Ovary (tissue), 9 donors: ENCODE results near the gene ADRM1. TPM values are rescaled to one million over a fixed set of nuclear protein-coding genes. Genes with fewer than 3 reads are reported as not detected.

Experiments used
- DNase-seq, 5 donors: peaks; one replicate each; pipeline ENCODE4 v3.0.0-alpha.2; 2019 to 2020
- H3K27ac ChIP-seq, 2 donors: fragments of 200-600 bp; one replicate each; pipeline versions ENCODE4 v1.5.1 to v1.8.0; 2019 to 2022
- H3K27me3 ChIP-seq: fragments of 200-600 bp; one replicate; pipeline ENCODE4 v1.8.0; 2022
- H3K36me3 ChIP-seq: fragments of 200-600 bp; sonication (generic); one replicate; pipeline ENCODE4 v1.5.1; 2019
- H3K4me1 ChIP-seq: one replicate; pipeline ENCODE4 v1.8.1; 2013; ENCODE audit warnings: mild to moderate bottlenecking, moderate library complexity; ENCODE audit not compliant: insufficient read depth
- H3K4me3 ChIP-seq: fragments of 200-600 bp; sonication (generic); one replicate; pipeline ENCODE4 v1.5.1; 2017
- H3K9me3 ChIP-seq, 2 donors: fragments of 200-600 bp in 1 of 2; sonication (generic) in 1 of 2; one replicate each; pipeline versions ENCODE4 v1.5.1 to v1.8.1; 2013 to 2019; ENCODE audit warnings: mild to moderate bottlenecking in 1 of 2, moderate library complexity in 1 of 2
- EP300 ChIP-seq: sonication (generic); formaldehyde crosslinking; IDR thresholded peaks from one replicate; pipeline ENCODE4 v1.6.1; 2017; ENCODE audit warnings: antibody characterized with exemption
- POLR2A ChIP-seq: fragments of 450-650 bp; IDR thresholded peaks from one replicate; pipeline ENCODE4 v1.6.1; 2017; ENCODE audit warnings: antibody characterized with exemption, mild to moderate bottlenecking, moderate library complexity
- WGBS, 3 donors: extraction: QIAGEN DNeasy Blood & Tissue Kit in 1 of 3; methylation state at CpG; one replicate each; pipeline versions ENCODE4 v1.1.5 to v1.1.7; 2013 to 2017; 5-methylcytosine and 5-hydroxymethylcytosine counted together
- intact Hi-C, 4 donors: fragments of 100-400 bp; cut with DNase I; formaldehyde crosslinking; loops; one replicate each; pipeline versions ENCODE4 v1.11.0 to v1.15.1; 2022 to 2023
- polyA plus RNA-seq, 2 donors: library from polyadenylated mRNA; stranded (reverse); fragments of 200-250 nt in 1 of 2; fragments of 350-450 nt in 1 of 2; fragmentation: Illumina TruSeq in 1 of 2; extraction: RNeasy Lipid Tissue Mini Kit (QIAGEN cat#74804) in 1 of 2; gene quantifications; one replicate each; pipeline ENCODE4 v1.2.3, GENCODE V29; 2013 to 2014
- total RNA-seq, 7 donors: library from RNA; depleted of rRNA in 2 of 7; stranded (reverse); fragments of >200 nt in 2 of 7; fragmentation: NEBNext Ultra II Directional in 3 of 7; extraction: Animal tissue kit (Norgen Biotek cat#: 25700) in 3 of 7; gene quantifications; one replicate each; pipeline versions ENCODE4 v1.1.0 to v1.2.4, GENCODE V29; 2016 to 2023
- TF ChIP-seq, protein P1 (sequence below), 3 donors: fragments of 450-650 bp in 2 of 3; fragments of 200-600 bp in 1 of 3; IDR thresholded peaks; one replicate each; pipeline versions ENCODE4 v1.5.1 to v1.8.0; 2016 to 2022; ENCODE audit warnings: antibody characterized with exemption in 3 of 3, mild to moderate bottlenecking in 1 of 3
- donor health status: DM: no; HTN: no; CAD: no; lungs with moderate emphysema.
- donor health status: DM: no; HTN: no; CAD: no.
- donor health status: Bipolar disorder and iron deficiency.
- donor health status: DM: yes; HTN: yes; CAD: no.
- donor health status: DM: no; HTN: no; CAD: no.
- donor health status: DM: yes; HTN: yes; CAD: no.

The ADRM1 gene
- total and polyA plus RNA-seq, 9 donors, result 7.8 to 109 (median 55.2) TPM

DNA sequence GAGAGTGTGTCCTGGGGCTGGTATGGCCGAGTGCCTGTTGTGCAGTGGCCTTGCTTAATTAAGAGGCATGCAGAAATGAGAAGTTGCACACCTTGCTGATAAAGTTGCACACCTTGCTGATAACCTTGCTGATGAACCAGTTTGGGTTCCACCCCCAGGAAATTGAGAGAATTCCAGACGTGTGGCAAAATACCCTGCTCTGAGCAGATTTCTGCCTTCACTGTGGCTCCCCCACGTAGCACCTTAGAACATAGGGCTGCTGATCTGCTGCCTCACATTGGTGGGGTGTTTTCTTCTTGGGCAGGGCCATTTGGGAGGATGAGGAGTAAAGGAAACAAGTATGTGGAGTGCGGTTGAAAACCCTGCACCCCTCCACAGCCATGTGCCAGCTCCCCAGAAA is 22.5 kb upstream of the ADRM1 start:
- TF ChIP-seq, protein P1, sequence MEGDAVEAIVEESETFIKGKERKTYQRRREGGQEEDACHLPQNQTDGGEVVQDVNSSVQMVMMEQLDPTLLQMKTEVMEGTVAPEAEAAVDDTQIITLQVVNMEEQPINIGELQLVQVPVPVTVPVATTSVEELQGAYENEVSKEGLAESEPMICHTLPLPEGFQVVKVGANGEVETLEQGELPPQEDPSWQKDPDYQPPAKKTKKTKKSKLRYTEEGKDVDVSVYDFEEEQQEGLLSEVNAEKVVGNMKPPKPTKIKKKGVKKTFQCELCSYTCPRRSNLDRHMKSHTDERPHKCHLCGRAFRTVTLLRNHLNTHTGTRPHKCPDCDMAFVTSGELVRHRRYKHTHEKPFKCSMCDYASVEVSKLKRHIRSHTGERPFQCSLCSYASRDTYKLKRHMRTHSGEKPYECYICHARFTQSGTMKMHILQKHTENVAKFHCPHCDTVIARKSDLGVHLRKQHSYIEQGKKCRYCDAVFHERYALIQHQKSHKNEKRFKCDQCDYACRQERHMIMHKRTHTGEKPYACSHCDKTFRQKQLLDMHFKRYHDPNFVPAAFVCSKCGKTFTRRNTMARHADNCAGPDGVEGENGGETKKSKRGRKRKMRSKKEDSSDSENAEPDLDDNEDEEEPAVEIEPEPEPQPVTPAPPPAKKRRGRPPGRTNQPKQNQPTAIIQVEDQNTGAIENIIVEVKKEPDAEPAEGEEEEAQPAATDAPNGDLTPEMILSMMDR (IDR thresholded peaks at IDR 0.05), result no peak
- TF ChIP-seq POLR2A (no peak), EP300 (no peak)
- no peaks in the 10 kb centered on the region for H3K9me3 ChIP-seq
- DNase-seq, result no peak
- no peak overlapping the region for H3K27ac ChIP-seq
- peaks cover 1% of the 10 kb centered on the region for H3K4me1 ChIP-seq
- no peaks in the 10 kb centered on the region for H3K27me3 ChIP-seq
- WGBS, 3 donors, result 92 to 96% (median 92%) methylated on average over 4 of the region's 4 CpGs
- no peak overlapping the region for H3K4me3 ChIP-seq
- H3K36me3 ChIP-seq, result no peaks in the 10 kb centered on the region
- intact Hi-C loops, result no loop called here

DNA sequence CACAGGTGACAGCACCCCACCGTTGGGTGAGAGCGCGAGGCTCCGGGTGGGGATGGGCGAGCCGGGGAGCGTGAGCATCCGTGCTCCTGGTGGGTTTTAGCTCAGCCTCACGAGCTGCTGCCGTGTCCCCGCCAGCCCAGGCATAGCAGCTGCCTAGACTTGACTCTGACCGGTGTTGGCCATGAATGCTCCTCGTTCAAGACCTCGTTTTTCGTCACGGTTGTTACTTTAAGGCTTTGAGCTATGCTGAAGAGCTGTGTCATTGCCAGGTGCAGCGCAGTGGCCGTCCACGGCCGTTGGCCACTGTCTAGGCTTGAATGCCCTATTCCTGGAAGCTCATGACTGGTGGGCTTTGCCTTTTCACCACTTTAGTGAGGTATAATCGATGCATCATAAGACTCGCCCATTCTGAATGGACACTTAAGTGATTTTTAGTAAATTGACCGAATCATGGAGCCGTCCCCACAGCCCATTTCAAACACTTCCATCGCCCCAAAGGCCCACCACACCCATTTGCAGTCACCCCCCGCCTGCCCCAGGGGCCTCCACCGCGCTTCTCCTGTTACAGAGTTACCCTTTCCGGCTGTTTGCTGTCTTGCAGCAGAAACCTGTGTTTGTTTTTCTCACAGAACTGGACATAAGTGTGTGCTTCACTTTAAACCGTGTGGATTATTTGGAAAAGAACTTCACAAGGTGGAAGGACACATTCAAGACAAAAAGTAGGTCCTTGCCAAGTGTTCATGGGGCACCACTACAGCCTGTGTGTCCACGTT is 21.4 kb upstream of the ADRM1 start:
- no peak for DNase-seq
- Histone ChIP-seq H3K9me3 (no peaks in the 10 kb centered on the region), H3K36me3 (no peaks in the 10 kb centered on the region), H3K27ac (no peak overlapping the region), H3K4me1 (peaks cover 1% of the 10 kb centered on the region), H3K4me3 (no peak overlapping the region), H3K27me3 (no peaks in the 10 kb centered on the region)
- intact Hi-C loops, result no loop called here
- no peak for TF ChIP-seq POLR2A
- TF ChIP-seq EP300, result no peak
- TF ChIP-seq, protein P1 (IDR thresholded peaks at IDR 0.05), result no peak
- WGBS, 3 donors, result 95 to 96% (median 95%) methylated on average over 31 of the region's 31 CpGs

DNA sequence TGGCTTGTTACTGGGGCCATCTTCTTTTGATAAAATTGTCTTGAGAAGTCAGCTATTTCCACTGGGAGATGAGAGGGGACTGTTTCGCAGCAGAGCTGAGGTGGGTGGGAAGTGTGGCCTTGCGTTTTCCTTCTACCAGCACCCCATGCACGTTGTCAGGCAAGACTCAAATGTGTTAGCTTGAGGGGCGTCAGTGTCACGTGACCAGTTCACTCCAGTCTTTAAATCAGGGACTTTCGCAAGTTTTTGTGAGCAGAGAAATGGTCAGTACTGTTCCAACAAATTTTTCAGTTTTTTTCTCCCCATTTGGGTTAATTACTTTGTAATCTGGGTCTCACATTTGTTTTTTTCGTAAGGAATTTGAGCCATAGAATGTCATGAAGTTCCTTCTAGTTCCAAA is 20.7 kb upstream of the ADRM1 start:
- DNase-seq, result no peak
- WGBS, 3 donors, result 94 to 95% (median 95%) methylated on average over 7 of the region's 7 CpGs
- TF ChIP-seq, protein P1 (IDR thresholded peaks at IDR 0.05), result no peak
- TF ChIP-seq POLR2A, result no peak
- no peak for TF ChIP-seq EP300
- no peak overlapping the region for H3K27ac ChIP-seq
- no peaks in the 10 kb centered on the region for H3K36me3 ChIP-seq
- no peaks in the 10 kb centered on the region for H3K9me3 ChIP-seq
- intact Hi-C loops, result no loop called here
- no peak overlapping the region for H3K4me3 ChIP-seq
- H3K4me1 ChIP-seq, result peaks cover 1% of the 10 kb centered on the region
- no peaks in the 10 kb centered on the region for H3K27me3 ChIP-seq

DNA sequence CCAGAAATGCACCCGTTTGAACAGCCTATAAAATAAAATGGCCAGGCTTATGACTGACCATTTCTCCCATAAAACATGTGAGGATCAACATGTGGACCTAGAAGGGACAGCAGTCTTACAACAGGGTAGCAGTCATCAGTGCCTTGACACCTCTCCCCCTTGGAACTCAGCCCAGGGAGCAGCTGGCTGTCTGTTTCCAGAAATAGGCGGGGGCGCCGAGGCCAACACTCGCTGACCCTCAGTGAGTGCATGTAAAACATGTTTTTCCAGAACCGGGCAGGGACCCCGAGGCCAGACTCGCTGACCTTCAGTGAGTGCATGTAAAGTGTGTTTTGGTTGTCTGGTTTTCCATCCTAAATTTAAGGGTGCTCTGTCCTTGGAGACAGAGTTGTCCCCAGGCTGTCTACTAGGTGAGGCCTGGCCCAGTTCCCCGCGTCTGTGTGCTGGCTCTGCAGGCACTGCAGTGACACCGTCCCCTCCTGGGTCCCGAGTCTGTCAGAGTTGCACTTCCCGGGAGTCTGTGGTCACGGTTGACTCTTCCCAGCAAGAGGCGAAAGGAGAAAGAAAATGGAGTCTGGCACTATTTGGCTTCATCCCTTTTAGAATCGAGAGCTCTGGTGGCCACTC is 19.8 kb upstream of the ADRM1 start:
- Histone ChIP-seq H3K36me3 (no peaks in the 10 kb centered on the region), H3K27ac (no peak overlapping the region), H3K4me3 (no peak overlapping the region), H3K27me3 (no peaks in the 10 kb centered on the region), H3K9me3 (no peaks in the 10 kb centered on the region), H3K4me1 (peaks cover 1% of the 10 kb centered on the region)
- intact Hi-C loops, result no loop called here
- WGBS, 3 donors, result 60 to 76% (median 72%) methylated on average over 16 of the region's 16 CpGs
- DNase-seq, result peak in 1 of 5 donors; percentile 46
- TF ChIP-seq POLR2A (no peak), EP300 (no peak)
- TF ChIP-seq, protein P1 (IDR thresholded peaks at IDR 0.05), result no peak
